Psoas muscle (tissue), 8 donors: ENCODE measurements around the gene DOCK2. TPM values are rescaled to one million over a fixed set of nuclear protein-coding genes. Genes with fewer than 3 reads are reported as not detected.

Source experiments
- ATAC-seq, 4 donors: fragments of 200-7000 bp; cut with Tn5 transposase; one replicate each; pipeline ENCODE4 v1.9.1; 2020; ENCODE audit warnings: moderate library complexity in 3 of 4, mild to moderate bottlenecking in 2 of 4
- DNase-seq, 2 donors: peaks; one replicate each; pipeline ENCODE4 v3.0.0-alpha.2; 2020
- H3K27ac ChIP-seq: fragments of 200-600 bp; one replicate; pipeline ENCODE4 v1.8.0; 2022
- H3K27me3 ChIP-seq, 3 donors: fragments of 200-600 bp in 1 of 3; one replicate each; pipeline versions ENCODE4 v1.6.1 to v1.8.0; 2013 to 2022; ENCODE audit warnings: low read length in 2 of 3, mild to moderate bottlenecking in 2 of 3, moderate library complexity in 1 of 3; ENCODE audit not compliant: insufficient read depth in 3 of 3
- H3K36me3 ChIP-seq, 2 donors: fragments of 200-600 bp in 1 of 2; one replicate each; pipeline versions ENCODE4 v1.6.1 to v1.8.0; 2013 to 2022; ENCODE audit warnings: low read depth in 1 of 2, mild to moderate bottlenecking in 1 of 2, moderate library complexity in 1 of 2; ENCODE audit not compliant: insufficient read depth in 1 of 2
- H3K4me1 ChIP-seq: fragments of 200-600 bp; one replicate; pipeline ENCODE4 v1.8.0; 2022
- H3K4me3 ChIP-seq: fragments of 200-600 bp; one replicate; pipeline ENCODE4 v1.8.0; 2022; ENCODE audit warnings: mild to moderate bottlenecking
- H3K9me3 ChIP-seq: fragments of 200-600 bp; one replicate; pipeline ENCODE4 v1.8.0; 2022
- WGBS, 3 donors: extraction: QIAGEN DNeasy Blood & Tissue Kit; methylation state at CpG; one replicate each; pipeline versions ENCODE4 v1.1.6 to v1.1.7; 2013; 5-methylcytosine and 5-hydroxymethylcytosine counted together
- intact Hi-C, 2 donors: fragments of 100-400 bp; cut with DNase I; formaldehyde crosslinking; loops; one replicate each; pipeline versions ENCODE4 v1.11.0 to v1.14.2; 2022
- polyA plus RNA-seq, 3 donors: library from polyadenylated mRNA; stranded (reverse); fragments of 200-250 nt; gene quantifications; one replicate each; pipeline ENCODE4 v1.2.3, GENCODE V29; 2013
- total RNA-seq, 4 donors: library from RNA; stranded (reverse); fragmentation: NEBNext Ultra II Directional in 2 of 4; extraction: Animal tissue kit (Norgen Biotek cat#: 25700) in 2 of 4; gene quantifications; one replicate each; pipeline versions ENCODE4 v1.2.1 to v1.2.4, GENCODE V29; 2021 to 2023
- TF ChIP-seq, protein P1 (sequence below): fragments of 200-600 bp; IDR thresholded peaks from one replicate; pipeline ENCODE4 v1.8.0; 2022; ENCODE audit warnings: antibody characterized with exemption
- donor health status: healthy with polysubstance abuse.
- donor health status: DM: no; HTN: no; CAD: no; lungs with moderate emphysema.
- donor health status: Bipolar disorder and iron deficiency.
- donor health status: healthy.
- donor health status: DM: yes; HTN: yes; CAD: no.
- donor health status: DM: no; HTN: no; CAD: no.
- donor health status: DM: no; HTN: no; CAD: no.
- donor health status: DM: yes; HTN: yes; CAD: no.

The DOCK2 gene
- total and polyA plus RNA-seq, 7 donors, result 0.37 to 4.4 (median 3.5) TPM

- no peak for ATAC-seq
- Histone ChIP-seq H3K36me3 (no peaks in the 10 kb centered on the region), H3K27ac (no peak overlapping the region), H3K27me3 (peaks cover 0 to 4% (median 0%) of the 10 kb centered on the region in 3 donors), H3K4me3 (no peak overlapping the region), H3K9me3 (no peaks in the 10 kb centered on the region), H3K4me1 (no peaks in the 10 kb centered on the region)
- WGBS, 3 donors, result 43 to 48% (median 47%) methylated on average over 2 of the region's 2 CpGs
- TF ChIP-seq, protein P1, sequence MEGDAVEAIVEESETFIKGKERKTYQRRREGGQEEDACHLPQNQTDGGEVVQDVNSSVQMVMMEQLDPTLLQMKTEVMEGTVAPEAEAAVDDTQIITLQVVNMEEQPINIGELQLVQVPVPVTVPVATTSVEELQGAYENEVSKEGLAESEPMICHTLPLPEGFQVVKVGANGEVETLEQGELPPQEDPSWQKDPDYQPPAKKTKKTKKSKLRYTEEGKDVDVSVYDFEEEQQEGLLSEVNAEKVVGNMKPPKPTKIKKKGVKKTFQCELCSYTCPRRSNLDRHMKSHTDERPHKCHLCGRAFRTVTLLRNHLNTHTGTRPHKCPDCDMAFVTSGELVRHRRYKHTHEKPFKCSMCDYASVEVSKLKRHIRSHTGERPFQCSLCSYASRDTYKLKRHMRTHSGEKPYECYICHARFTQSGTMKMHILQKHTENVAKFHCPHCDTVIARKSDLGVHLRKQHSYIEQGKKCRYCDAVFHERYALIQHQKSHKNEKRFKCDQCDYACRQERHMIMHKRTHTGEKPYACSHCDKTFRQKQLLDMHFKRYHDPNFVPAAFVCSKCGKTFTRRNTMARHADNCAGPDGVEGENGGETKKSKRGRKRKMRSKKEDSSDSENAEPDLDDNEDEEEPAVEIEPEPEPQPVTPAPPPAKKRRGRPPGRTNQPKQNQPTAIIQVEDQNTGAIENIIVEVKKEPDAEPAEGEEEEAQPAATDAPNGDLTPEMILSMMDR, result no peak
- intact Hi-C loops, result no loop called here
- no peak for DNase-seq
Measured at GRCh38 chr5:169797577-169797976, 160.5 kb downstream of the DOCK2 start.

GRCh38 chr5:169798438-169798837 lies 161.4 kb downstream of the DOCK2 start:
- ATAC-seq (no peak), DNase-seq (no peak)
- Histone ChIP-seq H3K9me3 (no peaks in the 10 kb centered on the region), H3K27ac (no peak overlapping the region), H3K4me1 (no peaks in the 10 kb centered on the region), H3K36me3 (no peaks in the 10 kb centered on the region), H3K4me3 (no peak overlapping the region), H3K27me3 (peaks cover 0 to 4% (median 0%) of the 10 kb centered on the region in 3 donors)
- TF ChIP-seq, protein P1, result no peak
- WGBS, 3 donors, result 28 to 41% (median 39%) methylated on average over 2 of the region's 2 CpGs
- intact Hi-C loops, result no loop called here

DNA sequence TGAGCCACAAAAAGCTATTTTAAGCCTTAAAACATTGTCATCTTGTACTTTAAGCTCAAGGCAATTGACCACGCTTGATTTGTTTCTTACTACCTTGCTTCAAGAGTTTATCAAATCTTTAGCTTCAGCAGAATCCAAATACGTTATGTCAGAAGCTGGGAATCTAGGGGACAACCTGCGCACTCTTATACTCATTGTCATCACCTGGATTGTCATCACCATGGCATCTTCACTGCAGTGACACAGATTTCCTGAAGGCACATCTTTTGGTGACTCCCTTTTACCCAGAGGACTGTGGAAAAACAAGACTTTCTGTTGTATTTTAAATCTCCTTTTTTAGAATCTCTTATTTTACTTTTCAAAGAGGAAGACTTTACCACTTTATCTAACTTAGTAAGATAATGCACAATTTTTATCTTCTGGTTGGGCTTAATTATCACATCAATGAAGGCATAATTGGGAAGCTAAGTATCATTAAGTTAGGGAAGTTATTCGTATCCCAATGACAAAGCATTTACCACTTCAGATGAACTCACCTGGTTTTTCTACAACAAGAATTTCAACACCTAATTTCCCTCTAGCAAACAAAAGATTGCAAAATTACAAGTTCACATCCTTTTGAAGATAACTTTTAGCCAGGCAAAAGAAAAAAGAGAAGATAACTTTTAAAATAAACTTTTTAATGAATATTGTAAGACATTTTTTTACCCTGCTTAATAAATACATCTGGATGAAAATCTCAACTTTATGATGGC lies 162.0 kb downstream of the DOCK2 start:
- Histone ChIP-seq H3K36me3 (no peaks in the 10 kb centered on the region), H3K4me1 (no peaks in the 10 kb centered on the region), H3K4me3 (no peak overlapping the region), H3K27ac (no peak overlapping the region), H3K9me3 (no peaks in the 10 kb centered on the region), H3K27me3 (peaks cover 0 to 4% (median 0%) of the 10 kb centered on the region in 3 donors)
- WGBS, 3 donors, result 84 to 86% (median 84%) methylated on average over 4 of the region's 4 CpGs
- DNase-seq, result no peak
- no peak for ATAC-seq
- TF ChIP-seq, protein P1, result no peak
- intact Hi-C loops, result no loop called here

DNA sequence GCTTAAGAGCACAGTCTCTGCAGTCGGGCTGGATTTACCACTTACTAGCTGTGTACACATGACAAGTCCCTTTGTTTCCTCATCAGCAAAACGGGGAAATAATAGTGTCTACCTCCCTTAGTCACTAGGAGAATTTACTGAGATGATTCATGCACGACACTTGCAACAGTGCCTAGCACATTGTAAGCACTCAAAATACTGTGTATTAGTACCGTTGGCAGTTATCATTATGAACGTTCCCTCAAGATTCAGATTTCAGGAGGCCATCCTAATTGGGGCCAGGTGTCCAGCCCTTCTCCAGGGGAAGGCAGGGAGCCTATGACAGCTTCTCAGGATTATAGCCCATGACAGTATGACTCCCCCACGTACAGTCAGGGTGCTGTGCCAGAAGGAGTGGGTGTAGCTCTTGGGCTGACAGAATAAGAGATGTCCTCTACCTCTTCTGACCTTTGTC lies 164.3 kb downstream of the DOCK2 start:
- no peaks in the 10 kb centered on the region for H3K4me1 ChIP-seq
- intact Hi-C loops, result no loop called here
- no peaks in the 10 kb centered on the region for H3K9me3 ChIP-seq
- no peak overlapping the region for H3K27ac ChIP-seq
- DNase-seq, result no peak
- no peak for ATAC-seq
- 50 to 57% (median 56%) methylated on average over 6 of the region's 6 CpGs for WGBS, 3 donors
- H3K27me3 ChIP-seq, result peaks cover 0 to 2% (median 0%) of the 10 kb centered on the region in 3 donors
- no peaks in the 10 kb centered on the region for H3K36me3 ChIP-seq
- H3K4me3 ChIP-seq, result no peak overlapping the region
- TF ChIP-seq, protein P1, result no peak
